Spinal cord (tissue), 10 donors: Measurements from ENCODE around the gene FBLN1. TPM values are rescaled to one million over a fixed set of nuclear protein-coding genes. Genes with fewer than 3 reads are reported as not detected.

Experiments
- DNase-seq, 6 donors: peaks; one replicate each; pipeline versions ENCODE4 v3.0.0 to v3.0.0-alpha.2; 2013 to 2015; ENCODE audit warnings: low spot score in 6 of 6, low read depth in 4 of 6
- H3K27ac ChIP-seq: one replicate; pipeline ENCODE4 v1.5.1; 2013; ENCODE audit warnings: low read depth, low read length, control low read depth
- H3K27me3 ChIP-seq: one replicate; pipeline ENCODE4 v1.6.1; 2013; ENCODE audit warnings: low read length; ENCODE audit not compliant: control insufficient read depth, insufficient read depth
- H3K36me3 ChIP-seq: one replicate; pipeline ENCODE4 v1.6.1; 2013; ENCODE audit warnings: low read length; ENCODE audit not compliant: control insufficient read depth, insufficient read depth
- H3K4me1 ChIP-seq: one replicate; pipeline ENCODE4 v1.6.1; 2013; ENCODE audit warnings: low read length; ENCODE audit not compliant: control insufficient read depth, insufficient read depth
- H3K4me3 ChIP-seq: one replicate; pipeline ENCODE4 v1.5.1; 2013; ENCODE audit warnings: low read depth, low read length, control low read depth
- H3K9me3 ChIP-seq: one replicate; pipeline ENCODE4 v1.6.1; 2013; ENCODE audit warnings: low read length; ENCODE audit not compliant: control insufficient read depth, insufficient read depth
- whole genome bisulfite sequencing: methylation state at CpG from one replicate; pipeline ENCODE4 v1.1.5; 2013; ENCODE audit warnings: missing lambda C conversion rate; ENCODE audit not compliant: insufficient coverage; 5-methylcytosine and 5-hydroxymethylcytosine counted together
- polyA plus RNA-seq, 2 donors: library from polyadenylated mRNA; unstranded; fragments of 120-200 nt; gene quantifications; one replicate each; pipeline ENCODE4 v1.2.1, GENCODE V29; 2013; ENCODE audit not compliant: insufficient read length in 2 of 2
- total RNA-seq, 2 donors: library from RNA; depleted of rRNA in 1 of 2; stranded (reverse); fragments of 120-200 nt in 1 of 2; fragments of >200 nt in 1 of 2; gene quantifications; one replicate each; pipeline versions ENCODE4 v1.2.3 to v1.2.4, GENCODE V29; 2013 to 2014
- donor health status: healthy.

The FBLN1 gene
- total and polyA plus RNA-seq, 4 donors: 69.4 to 260 (median 132) TPM

- Histone ChIP-seq H3K36me3 (peaks cover 14% of the 10 kb centered on the region), H3K27me3 (no peaks in the 10 kb centered on the region), H3K27ac (no peak overlapping the region), H3K4me1 (no peaks in the 10 kb centered on the region), H3K4me3 (no peak overlapping the region), H3K9me3 (peaks cover 2% of the 10 kb centered on the region)
- WGBS: 77% methylated on average over 13 of the region's 13 CpGs
- DNase-seq: peak in 2 of 6 donors; percentile 41 to 85
These were observed 61.8 kb downstream of the FBLN1 start for GRCh38 chr22:45564349-45565030.

GRCh38 chr22:45565171-45565570 is 62.5 kb downstream of the FBLN1 start:
- H3K4me3 ChIP-seq: no peak overlapping the region
- H3K9me3 ChIP-seq: peaks cover 2% of the 10 kb centered on the region
- no peaks in the 10 kb centered on the region for H3K4me1 ChIP-seq
- H3K27me3 ChIP-seq: no peaks in the 10 kb centered on the region
- H3K27ac ChIP-seq: no peak overlapping the region
- DNase-seq: no peak
- WGBS: 100% methylated on average over 2 of the region's 2 CpGs
- peaks cover 14% of the 10 kb centered on the region for H3K36me3 ChIP-seq

GRCh38 chr22:45565973-45566372 is 63.3 kb downstream of the FBLN1 start:
- H3K36me3 ChIP-seq: peaks cover 14% of the 10 kb centered on the region
- WGBS: 78% methylated on average over 6 of the region's 7 CpGs

GRCh38 chr22:45568213-45568612 is 65.5 kb downstream of the FBLN1 start:
- DNase-seq: no peak
- H3K27me3 ChIP-seq: no peaks in the 10 kb centered on the region
- H3K9me3 ChIP-seq: peaks cover 6% of the 10 kb centered on the region
- H3K4me1 ChIP-seq: no peaks in the 10 kb centered on the region
- H3K4me3 ChIP-seq: no peak overlapping the region
- no peak overlapping the region for H3K27ac ChIP-seq
- peaks cover 5% of the 10 kb centered on the region for H3K36me3 ChIP-seq

More at GRCh38 chr22:45565973-45566372, 63.3 kb downstream of the FBLN1 start:
- DNase-seq: no peak
- Histone ChIP-seq H3K9me3 (peaks cover 5% of the 10 kb centered on the region), H3K27me3 (no peaks in the 10 kb centered on the region), H3K4me1 (no peaks in the 10 kb centered on the region), H3K4me3 (no peak overlapping the region), H3K27ac (no peak overlapping the region)

GRCh38 chr22:45571089-45571488 is 68.4 kb downstream of the FBLN1 start:
- DNase-seq: no peak

GRCh38 chr22:45572444-45572843 is 69.8 kb downstream of the FBLN1 start:
- no peak for DNase-seq
- 96% methylated on average over 3 of the region's 3 CpGs for WGBS

More at GRCh38 chr22:45571089-45571488, 68.4 kb downstream of the FBLN1 start:
- H3K27me3 ChIP-seq: no peaks in the 10 kb centered on the region
- no peak overlapping the region for H3K4me3 ChIP-seq
- no peak overlapping the region for H3K27ac ChIP-seq
- H3K9me3 ChIP-seq: peaks cover 6% of the 10 kb centered on the region
- H3K4me1 ChIP-seq: no peaks in the 10 kb centered on the region
- H3K36me3 ChIP-seq: peaks cover 3% of the 10 kb centered on the region

GRCh38 chr22:45574069-45574703 is 71.5 kb downstream of the FBLN1 start:
- peaks cover 11% of the 10 kb centered on the region for H3K4me1 ChIP-seq
- H3K4me3 ChIP-seq: no peak overlapping the region
- H3K9me3 ChIP-seq: peaks cover 6% of the 10 kb centered on the region
- no peak for DNase-seq
- H3K27ac ChIP-seq: no peak overlapping the region
- H3K27me3 ChIP-seq: no peaks in the 10 kb centered on the region
- peaks cover 3% of the 10 kb centered on the region for H3K36me3 ChIP-seq
- 75% methylated on average over 18 of the region's 23 CpGs for WGBS

More at GRCh38 chr22:45572444-45572843, 69.8 kb downstream of the FBLN1 start:
- peaks cover 2% of the 10 kb centered on the region for H3K4me1 ChIP-seq
- no peaks in the 10 kb centered on the region for H3K27me3 ChIP-seq
- no peak overlapping the region for H3K4me3 ChIP-seq
- H3K36me3 ChIP-seq: peaks cover 3% of the 10 kb centered on the region
- peaks cover 6% of the 10 kb centered on the region for H3K9me3 ChIP-seq
- H3K27ac ChIP-seq: no peak overlapping the region

GRCh38 chr22:45575173-45575572 is 72.5 kb downstream of the FBLN1 start:
- H3K4me3 ChIP-seq: no peak overlapping the region
- peaks cover 3% of the 10 kb centered on the region for H3K36me3 ChIP-seq
- no peak overlapping the region for H3K27ac ChIP-seq
- 91% methylated on average over 6 of the region's 7 CpGs for WGBS
- H3K27me3 ChIP-seq: no peaks in the 10 kb centered on the region
- DNase-seq: no peak
- peaks cover 6% of the 10 kb centered on the region for H3K9me3 ChIP-seq
- peaks cover 21% of the 10 kb centered on the region for H3K4me1 ChIP-seq

GRCh38 chr22:45575607-45576272 is 73.1 kb downstream of the FBLN1 start:
- Histone ChIP-seq H3K27me3 (no peaks in the 10 kb centered on the region), H3K36me3 (peaks cover 3% of the 10 kb centered on the region), H3K9me3 (peaks cover 3% of the 10 kb centered on the region), H3K4me3 (no peak overlapping the region), H3K4me1 (peaks cover 22% of the 10 kb centered on the region), H3K27ac (no peak overlapping the region)
- no peak for DNase-seq
- WGBS: 82% methylated on average over 10 of the region's 18 CpGs
